GM18909 (cell line): ENCODE results near the gene OR6C70.
"Not testable (repeated sequence)": the region's sequence is repeated elsewhere in the genome, so short reads cannot be mapped to it uniquely, and the experiment has no call there.

ENCODE experiments used
- ATAC-seq: cut with Tn5 transposase; IDR thresholded peaks from one replicate; pipeline ENCODE4 v1.9.1; 2021; ENCODE audit warnings: mild to moderate bottlenecking; ENCODE audit not compliant: unreplicated experiment, poor library complexity

The OR6C70 gene

GRCh38 chr12:55470088-55470829 lies at the start of gene OR6C70:
Gene OR6C70, minus strand, starts transcription at chr12:55470138. Its CDS starts 0 bp downstream, at chr12:55470138.
- no peak for ATAC-seq

- no peak for ATAC-seq
These were observed 46.5 kb upstream of the OR6C70 start for GRCh38 chr12:55516391-55516790.

- peak; percentile 45 for ATAC-seq
These were observed 45.8 kb upstream of the OR6C70 start for GRCh38 chr12:55515696-55516095.

GRCh38 chr12:55501601-55502000 lies 31.7 kb upstream of the OR6C70 start:
- ATAC-seq = no peak

- no peak for ATAC-seq
These were observed 29.9 kb upstream of the OR6C70 start for GRCh38 chr12:55499810-55500252.

GRCh38 chr12:55499231-55499630 lies 29.3 kb upstream of the OR6C70 start:
- ATAC-seq = no peak

- no peak for ATAC-seq
These were observed 25.6 kb upstream of the OR6C70 start for GRCh38 chr12:55495490-55495889.

- ATAC-seq = no peak
These were observed 22.1 kb upstream of the OR6C70 start, which contains the start of gene OR6C68 for GRCh38 chr12:55492078-55492477. Gene OR6C68, plus strand, starts transcription at chr12:55492378. Its CDS starts 0 bp downstream, at chr12:55492378.

- not testable (repeated sequence) for ATAC-seq
These were observed 14.3 kb upstream of the OR6C70 start for GRCh38 chr12:55484284-55484683.

- not testable (repeated sequence) for ATAC-seq
These were observed 9.2 kb upstream of the OR6C70 start for GRCh38 chr12:55479136-55479535.

GRCh38 chr12:55472264-55472663 lies 2.3 kb upstream of the OR6C70 start:
- no peak for ATAC-seq

- no peak for ATAC-seq
These were observed 647 bp downstream of the OR6C70 start for GRCh38 chr12:55469291-55469690.

- ATAC-seq = no peak
These were observed 2.1 kb downstream of the OR6C70 start for GRCh38 chr12:55467836-55468235.

- ATAC-seq = not testable (repeated sequence)
These were observed 5.0 kb downstream of the OR6C70 start for GRCh38 chr12:55464926-55465325.

- no peak for ATAC-seq
These were observed 21.1 kb downstream of the OR6C70 start for GRCh38 chr12:55448825-55449224.

- no peak for ATAC-seq
These were observed 23.6 kb downstream of the OR6C70 start for GRCh38 chr12:55446326-55446725.

- no peak for ATAC-seq
These were observed 24.6 kb downstream of the OR6C70 start for GRCh38 chr12:55445357-55445756.

- no peak for ATAC-seq
These were observed 26.2 kb downstream of the OR6C70 start, which contains the start of gene OR6C2 for GRCh38 chr12:55443776-55444175. Gene OR6C2, plus strand, starts transcription at chr12:55444076. Its CDS starts 8,138 bp downstream, at chr12:55452214.

GRCh38 chr12:55441233-55441632 lies 28.7 kb downstream of the OR6C70 start:
- not testable (repeated sequence) for ATAC-seq

GRCh38 chr12:55428331-55429243 lies 41.4 kb downstream of the OR6C70 start:
- no peak for ATAC-seq

GRCh38 chr12:55425954-55426353 lies 44.0 kb downstream of the OR6C70 start, which contains the start of gene OR6C76:
Gene OR6C76, plus strand, starts transcription at chr12:55426254. Its CDS starts 0 bp downstream, at chr12:55426254.
- ATAC-seq = no peak
